ENCODE measurements around the gene CARMIL1.
"Not testable (repeated sequence)": the region's sequence is repeated elsewhere in the genome, so short reads cannot be mapped to it uniquely, and the experiment has no call there.

CARMIL1 gene

GRCh38 chr6:25371037-25371347 is 91.8 kb downstream of the CARMIL1 start:
- DNase-seq: no peak

GRCh38 chr6:25375125-25375524 is 96.0 kb downstream of the CARMIL1 start:
- no peak for DNase-seq

GRCh38 chr6:25377664-25378063 is 98.5 kb downstream of the CARMIL1 start:
- DNase-seq: no peak

- DNase-seq: no peak
Observed at GRCh38 chr6:25381077-25381476, 101.9 kb downstream of the CARMIL1 start.

GRCh38 chr6:25382476-25382875 is 103.3 kb downstream of the CARMIL1 start:
- not testable (repeated sequence) for DNase-seq

- no peak for DNase-seq
Observed at GRCh38 chr6:25384234-25384633, 105.1 kb downstream of the CARMIL1 start.

GRCh38 chr6:25384967-25385366 is 105.8 kb downstream of the CARMIL1 start:
- DNase-seq: no peak

- no peak for DNase-seq
Observed at GRCh38 chr6:25387483-25387882, 108.3 kb downstream of the CARMIL1 start.

- no peak for DNase-seq
Observed at GRCh38 chr6:25387911-25388310, 108.7 kb downstream of the CARMIL1 start.

GRCh38 chr6:25388776-25389175 is 109.6 kb downstream of the CARMIL1 start:
- no peak for DNase-seq

GRCh38 chr6:25389471-25389870 is 110.3 kb downstream of the CARMIL1 start:
- DNase-seq: no peak

- no peak for DNase-seq
Observed at GRCh38 chr6:25392372-25392771, 113.2 kb downstream of the CARMIL1 start.

- DNase-seq: no peak
Observed at GRCh38 chr6:25395731-25396130, 116.6 kb downstream of the CARMIL1 start.

- DNase-seq: no peak
Observed at GRCh38 chr6:25397406-25397805, 118.2 kb downstream of the CARMIL1 start.

- no peak for DNase-seq
Observed at GRCh38 chr6:25399885-25400284, 120.7 kb downstream of the CARMIL1 start.

GRCh38 chr6:25401711-25402110 is 122.5 kb downstream of the CARMIL1 start:
- no peak for DNase-seq

GRCh38 chr6:25402125-25402524 is 123.0 kb downstream of the CARMIL1 start:
- DNase-seq: no peak

GRCh38 chr6:25403150-25403549 is 124.0 kb downstream of the CARMIL1 start:
- no peak for DNase-seq

- DNase-seq: no peak
Observed at GRCh38 chr6:25404091-25404490, 124.9 kb downstream of the CARMIL1 start.

GRCh38 chr6:25404693-25405169 is 125.6 kb downstream of the CARMIL1 start:
- DNase-seq: no peak

- DNase-seq: no peak
Observed at GRCh38 chr6:25405442-25405841, 126.3 kb downstream of the CARMIL1 start.

- no peak for DNase-seq
Observed at GRCh38 chr6:25407431-25407830, 128.3 kb downstream of the CARMIL1 start.

GRCh38 chr6:25410102-25410501 is 130.9 kb downstream of the CARMIL1 start:
- DNase-seq: no peak

- no peak for DNase-seq
Observed at GRCh38 chr6:25411316-25411950, 132.3 kb downstream of the CARMIL1 start.

GRCh38 chr6:25413207-25413905 is 134.2 kb downstream of the CARMIL1 start:
- DNase-seq: no peak
